ENCODE data around the gene F5.
"Not testable (repeated sequence)": the region's sequence is repeated elsewhere in the genome, so short reads cannot be mapped to it uniquely, and the experiment has no call there.

Gene F5

GRCh38 chr1:169511316-169512005, 74.8 kb downstream of the F5 start:
- no peak for DNase-seq (ENCODE audit: low read depth, low spot score)

GRCh38 chr1:169510060-169510459, 76.2 kb downstream of the F5 start:
- no peak for DNase-seq (ENCODE audit: low read depth, low spot score)

GRCh38 chr1:169509354-169509753, 76.9 kb downstream of the F5 start:
- DNase-seq (ENCODE audit: low read depth, low spot score): no peak

GRCh38 chr1:169508432-169509338, 77.6 kb downstream of the F5 start:
- no peak for DNase-seq (ENCODE audit: low read depth, low spot score)

GRCh38 chr1:169507413-169507812, 78.9 kb downstream of the F5 start:
- no peak for DNase-seq (ENCODE audit: low read depth, low spot score)

GRCh38 chr1:169503601-169504000, 82.7 kb downstream of the F5 start:
- not testable (repeated sequence) for DNase-seq (ENCODE audit: low read depth, low spot score)

GRCh38 chr1:169499807-169500206, 86.5 kb downstream of the F5 start:
- no peak for DNase-seq (ENCODE audit: low read depth, low spot score)

GRCh38 chr1:169497317-169497716, 89.0 kb downstream of the F5 start:
- DNase-seq (ENCODE audit: low read depth, low spot score): no peak

GRCh38 chr1:169495916-169496315, 90.4 kb downstream of the F5 start:
- DNase-seq (ENCODE audit: low read depth, low spot score): no peak

- no peak for DNase-seq (ENCODE audit: low read depth, low spot score)
Measured at GRCh38 chr1:169495046-169495775, 91.1 kb downstream of the F5 start.

- DNase-seq (ENCODE audit: low read depth, low spot score): no peak
Measured at GRCh38 chr1:169494343-169494742, 91.9 kb downstream of the F5 start.

- DNase-seq (ENCODE audit: low read depth, low spot score): no peak
Measured at GRCh38 chr1:169493251-169493650, 93.0 kb downstream of the F5 start.

GRCh38 chr1:169491845-169492281, 94.4 kb downstream of the F5 start:
- DNase-seq (ENCODE audit: low read depth, low spot score): no peak

GRCh38 chr1:169488157-169488556, 98.1 kb downstream of the F5 start:
- DNase-seq (ENCODE audit: low read depth, low spot score): no peak

GRCh38 chr1:169487561-169487960, 98.7 kb downstream of the F5 start:
- no peak for DNase-seq (ENCODE audit: low read depth, low spot score)

GRCh38 chr1:169487133-169487532, 99.1 kb downstream of the F5 start:
- DNase-seq (ENCODE audit: low read depth, low spot score): no peak

GRCh38 chr1:169486281-169487051, 99.8 kb downstream of the F5 start:
- DNase-seq (ENCODE audit: low read depth, low spot score): no peak

GRCh38 chr1:169485431-169486280, 100.6 kb downstream of the F5 start, which contains the start of gene SLC19A2:
SLC19A2 (minus strand) TSS chr1:169485944; CDS start chr1:169485766, 178 bp downstream.
- peak; percentile 85 for DNase-seq (ENCODE audit: low read depth, low spot score)

GRCh38 chr1:169484683-169485430, 101.4 kb downstream of the F5 start:
- DNase-seq (ENCODE audit: low read depth, low spot score): no peak

- DNase-seq (ENCODE audit: low read depth, low spot score): no peak
Measured at GRCh38 chr1:169484101-169484500, 102.2 kb downstream of the F5 start.

Data from activated CD4-positive, CD25-positive, alpha-beta regulatory T cell treated with anti-CD3 and anti-CD28 coated beads, Interleukin-2, amount 50 U/mL, for 16 hours (primary cell).